Loucy (cell line): ENCODE results near the gene FGGY.

ENCODE experiments used
- EZH2phosphoT487 ChIP-seq: fragments of 200-600 bp; IDR thresholded peaks from 2 replicates; pipeline ENCODE4 v1.6.1; 2018; ENCODE audit warnings: antibody characterized with exemption, mild to moderate bottlenecking, moderate library complexity, borderline replicate concordance
- TF ChIP-seq, protein P1 (sequence below): fragments of 200-600 bp; sonication (generic); conservative IDR thresholded peaks from 2 replicates; pipeline ENCODE4 v1.5.1; 2014; ENCODE audit warnings: mild to moderate bottlenecking, antibody characterized with exemption, low read length

DNA sequence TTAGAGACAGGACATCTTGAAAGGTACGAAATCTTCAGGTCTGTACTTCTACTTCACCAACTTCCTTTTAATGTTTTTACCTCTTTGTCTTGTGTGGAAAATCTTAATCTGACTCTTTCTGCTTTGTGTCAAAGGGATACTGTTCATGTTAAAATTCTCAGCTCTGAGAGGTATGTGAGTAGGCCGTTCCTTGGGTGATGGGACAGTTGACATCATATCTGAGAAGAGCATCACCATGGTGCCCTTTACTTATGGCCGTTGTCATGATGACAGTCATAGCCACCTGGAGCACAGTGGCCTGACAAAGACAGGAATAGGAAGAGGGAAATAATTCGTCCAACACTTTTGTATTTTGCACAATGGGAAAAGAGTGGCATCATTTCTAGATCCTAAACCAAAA, 145.6 kb downstream of the FGGY start:
- TF ChIP-seq, protein P1, sequence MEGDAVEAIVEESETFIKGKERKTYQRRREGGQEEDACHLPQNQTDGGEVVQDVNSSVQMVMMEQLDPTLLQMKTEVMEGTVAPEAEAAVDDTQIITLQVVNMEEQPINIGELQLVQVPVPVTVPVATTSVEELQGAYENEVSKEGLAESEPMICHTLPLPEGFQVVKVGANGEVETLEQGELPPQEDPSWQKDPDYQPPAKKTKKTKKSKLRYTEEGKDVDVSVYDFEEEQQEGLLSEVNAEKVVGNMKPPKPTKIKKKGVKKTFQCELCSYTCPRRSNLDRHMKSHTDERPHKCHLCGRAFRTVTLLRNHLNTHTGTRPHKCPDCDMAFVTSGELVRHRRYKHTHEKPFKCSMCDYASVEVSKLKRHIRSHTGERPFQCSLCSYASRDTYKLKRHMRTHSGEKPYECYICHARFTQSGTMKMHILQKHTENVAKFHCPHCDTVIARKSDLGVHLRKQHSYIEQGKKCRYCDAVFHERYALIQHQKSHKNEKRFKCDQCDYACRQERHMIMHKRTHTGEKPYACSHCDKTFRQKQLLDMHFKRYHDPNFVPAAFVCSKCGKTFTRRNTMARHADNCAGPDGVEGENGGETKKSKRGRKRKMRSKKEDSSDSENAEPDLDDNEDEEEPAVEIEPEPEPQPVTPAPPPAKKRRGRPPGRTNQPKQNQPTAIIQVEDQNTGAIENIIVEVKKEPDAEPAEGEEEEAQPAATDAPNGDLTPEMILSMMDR: no peak
- no peak for TF ChIP-seq EZH2phosphoT487
